ENCODE results near the gene AHCTF1. TPM values are rescaled to one million over a fixed set of nuclear protein-coding genes. Genes with fewer than 3 reads are reported as not detected.

The AHCTF1 gene
- total and polyA plus RNA-seq, 9 of the 15 experiments (the other 6 are each of a cell fraction or from before 2014, with no cell fraction given) = 9.4 to 102 (median 47.6) TPM

DNA sequence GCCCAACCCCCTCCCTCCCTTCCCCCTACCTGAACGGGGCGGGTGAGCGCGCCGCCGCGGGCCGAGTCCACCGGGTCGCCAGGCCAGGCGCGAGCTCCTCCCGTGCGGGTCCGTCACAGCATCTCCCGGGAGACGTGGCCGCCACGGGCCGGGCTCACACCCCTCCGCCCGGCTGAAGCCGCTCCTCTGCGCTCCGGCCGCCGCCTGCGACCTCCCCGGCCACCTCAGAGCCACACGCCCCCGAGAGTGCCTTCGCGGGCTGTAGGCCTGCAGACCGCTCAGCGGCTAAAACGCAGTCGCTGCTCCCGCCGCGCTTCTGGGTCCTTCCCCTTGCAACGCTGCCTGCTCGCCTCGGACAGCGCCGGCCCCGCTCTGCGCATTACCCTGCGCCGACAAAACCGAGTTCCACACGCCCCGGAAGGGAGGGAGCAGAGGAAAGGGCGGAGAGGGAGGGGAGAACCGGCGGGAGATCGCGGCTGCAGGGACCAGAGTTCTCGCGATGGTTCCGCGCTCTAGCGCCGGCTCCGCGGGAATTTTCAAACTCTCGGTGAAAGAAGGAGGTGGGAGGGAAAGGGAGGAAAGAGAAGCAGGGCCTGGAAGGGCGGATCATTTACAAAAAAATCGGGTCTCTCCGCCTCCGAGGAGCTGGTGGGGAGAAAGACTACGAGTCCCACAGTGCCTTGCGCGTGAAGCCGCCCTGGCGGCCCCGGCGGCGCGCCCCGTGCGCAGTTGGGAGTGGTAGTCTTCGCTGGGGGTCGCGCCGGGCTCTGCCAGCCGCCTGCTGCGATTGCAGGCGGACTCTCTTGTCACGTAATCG lies at the start of gene AHCTF1 (continued):
- TF ChIP-seq, protein P1, sequence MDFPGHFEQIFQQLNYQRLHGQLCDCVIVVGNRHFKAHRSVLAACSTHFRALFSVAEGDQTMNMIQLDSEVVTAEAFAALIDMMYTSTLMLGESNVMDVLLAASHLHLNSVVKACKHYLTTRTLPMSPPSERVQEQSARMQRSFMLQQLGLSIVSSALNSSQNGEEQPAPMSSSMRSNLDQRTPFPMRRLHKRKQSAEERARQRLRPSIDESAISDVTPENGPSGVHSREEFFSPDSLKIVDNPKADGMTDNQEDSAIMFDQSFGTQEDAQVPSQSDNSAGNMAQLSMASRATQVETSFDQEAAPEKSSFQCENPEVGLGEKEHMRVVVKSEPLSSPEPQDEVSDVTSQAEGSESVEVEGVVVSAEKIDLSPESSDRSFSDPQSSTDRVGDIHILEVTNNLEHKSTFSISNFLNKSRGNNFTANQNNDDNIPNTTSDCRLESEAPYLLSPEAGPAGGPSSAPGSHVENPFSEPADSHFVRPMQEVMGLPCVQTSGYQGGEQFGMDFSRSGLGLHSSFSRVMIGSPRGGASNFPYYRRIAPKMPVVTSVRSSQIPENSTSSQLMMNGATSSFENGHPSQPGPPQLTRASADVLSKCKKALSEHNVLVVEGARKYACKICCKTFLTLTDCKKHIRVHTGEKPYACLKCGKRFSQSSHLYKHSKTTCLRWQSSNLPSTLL (IDR thresholded peaks at IDR 0.05) = no peak
- TF ChIP-seq ZNF24 (IDR thresholded peaks at IDR 0.05) (0 out of 2 replicates have a peak, but pooled peaks have one; percentile 30), ZNF140 (CRISPR knock-in tag; IDR thresholded peaks at IDR 0.05) (no peak), RBM15 (IDR thresholded peaks at IDR 0.05; ENCODE audit: insufficient read depth, low read length) (no peak), ZNF280B (CRISPR knock-in tag; IDR thresholded peaks at IDR 0.05) (no peak), FOXK1 (CRISPR knock-in tag; IDR thresholded peaks at IDR 0.05; ENCODE audit: borderline replicate concordance) (no peak), KDM5B (IDR thresholded peaks at IDR 0.05; ENCODE audit: insufficient replicate concordance, low read depth, low read length) (peak; percentile 96), CAMTA2 (CRISPR knock-in tag; conservative IDR thresholded peaks at IDR 0.05) (no peak), PRPF4 (IDR thresholded peaks at IDR 0.05; ENCODE audit: insufficient read depth, low read depth, low read length, poor library complexity, severe bottlenecking) (peak; percentile 81), RAD21 (CRISPR knock-in tag; conservative IDR thresholded peaks at IDR 0.05 in 1 of 2, IDR thresholded peaks at IDR 0.05 in 1 of 2) (peak in 1 of 2 experiments; percentile 3; a peak in 1 of 4 replicates), SETDB1 (IDR thresholded peaks at IDR 0.05; ENCODE audit: low read length) (peak; percentile 35), ZNF197 (CRISPR knock-in tag; IDR thresholded peaks at IDR 0.05; ENCODE audit: low read depth) (peak; percentile 98), XRCC3 (IDR thresholded peaks at IDR 0.05) (no peak)
- TF ChIP-seq, protein P2, sequence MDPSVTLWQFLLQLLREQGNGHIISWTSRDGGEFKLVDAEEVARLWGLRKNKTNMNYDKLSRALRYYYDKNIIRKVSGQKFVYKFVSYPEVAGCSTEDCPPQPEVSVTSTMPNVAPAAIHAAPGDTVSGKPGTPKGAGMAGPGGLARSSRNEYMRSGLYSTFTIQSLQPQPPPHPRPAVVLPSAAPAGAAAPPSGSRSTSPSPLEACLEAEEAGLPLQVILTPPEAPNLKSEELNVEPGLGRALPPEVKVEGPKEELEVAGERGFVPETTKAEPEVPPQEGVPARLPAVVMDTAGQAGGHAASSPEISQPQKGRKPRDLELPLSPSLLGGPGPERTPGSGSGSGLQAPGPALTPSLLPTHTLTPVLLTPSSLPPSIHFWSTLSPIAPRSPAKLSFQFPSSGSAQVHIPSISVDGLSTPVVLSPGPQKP (CRISPR knock-in tag; IDR thresholded peaks at IDR 0.05) = no peak
- TF ChIP-seq, protein P3, sequence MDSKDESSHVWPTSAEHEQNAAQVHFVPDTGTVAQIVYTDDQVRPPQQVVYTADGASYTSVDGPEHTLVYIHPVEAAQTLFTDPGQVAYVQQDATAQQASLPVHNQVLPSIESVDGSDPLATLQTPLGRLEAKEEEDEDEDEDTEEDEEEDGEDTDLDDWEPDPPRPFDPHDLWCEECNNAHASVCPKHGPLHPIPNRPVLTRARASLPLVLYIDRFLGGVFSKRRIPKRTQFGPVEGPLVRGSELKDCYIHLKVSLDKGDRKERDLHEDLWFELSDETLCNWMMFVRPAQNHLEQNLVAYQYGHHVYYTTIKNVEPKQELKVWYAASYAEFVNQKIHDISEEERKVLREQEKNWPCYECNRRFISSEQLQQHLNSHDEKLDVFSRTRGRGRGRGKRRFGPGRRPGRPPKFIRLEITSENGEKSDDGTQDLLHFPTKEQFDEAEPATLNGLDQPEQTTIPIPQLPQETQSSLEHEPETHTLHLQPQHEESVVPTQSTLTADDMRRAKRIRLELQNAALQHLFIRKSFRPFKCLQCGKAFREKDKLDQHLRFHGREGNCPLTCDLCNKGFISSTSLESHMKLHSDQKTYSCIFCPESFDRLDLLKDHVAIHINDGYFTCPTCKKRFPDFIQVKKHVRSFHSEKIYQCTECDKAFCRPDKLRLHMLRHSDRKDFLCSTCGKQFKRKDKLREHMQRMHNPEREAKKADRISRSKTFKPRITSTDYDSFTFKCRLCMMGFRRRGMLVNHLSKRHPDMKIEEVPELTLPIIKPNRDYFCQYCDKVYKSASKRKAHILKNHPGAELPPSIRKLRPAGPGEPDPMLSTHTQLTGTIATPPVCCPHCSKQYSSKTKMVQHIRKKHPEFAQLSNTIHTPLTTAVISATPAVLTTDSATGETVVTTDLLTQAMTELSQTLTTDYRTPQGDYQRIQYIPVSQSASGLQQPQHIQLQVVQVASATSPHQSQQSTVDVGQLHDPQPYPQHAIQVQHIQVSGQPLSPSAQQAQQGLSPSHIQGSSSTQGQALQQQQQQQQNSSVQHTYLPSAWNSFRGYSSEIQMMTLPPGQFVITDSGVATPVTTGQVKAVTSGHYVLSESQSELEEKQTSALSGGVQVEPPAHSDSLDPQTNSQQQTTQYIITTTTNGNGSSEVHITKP (IDR thresholded peaks at IDR 0.05; ENCODE audit: partially characterized antibody) = peak; percentile 55

All from K562 (cell line).